ENCODE data around the gene ARHGEF28.

ARHGEF28 gene

DNA sequence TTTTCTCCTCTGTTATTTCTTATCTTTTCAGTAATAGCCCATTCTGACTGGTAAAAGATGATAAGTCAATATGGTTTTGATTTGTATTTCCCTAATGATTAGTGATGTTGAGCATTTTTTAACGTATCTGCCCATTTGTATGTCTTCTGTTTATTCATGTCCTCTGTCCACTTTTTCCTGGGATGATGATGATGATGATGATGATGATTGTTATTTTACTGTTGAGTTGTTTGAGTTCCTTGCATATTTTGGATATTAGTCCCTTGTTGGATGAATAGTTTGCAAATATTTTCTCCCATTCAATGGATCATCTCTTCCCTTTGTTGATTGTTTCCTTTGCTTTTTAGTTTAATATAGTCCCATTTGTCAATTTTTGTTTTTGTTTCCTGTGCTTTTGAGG is 33.4 kb upstream of the ARHGEF28 start:
- Histone ChIP-seq H3K4me3 (ENCODE audit: low read depth in 1 of 2, low read length in 2 of 2) (no peak overlapping the region), H3K36me3 (ENCODE audit: insufficient read depth, low read length) (no peaks in the 10 kb centered on the region), H3K27me3 (ENCODE audit: insufficient read depth, low read length, poor library complexity) (no peaks in the 10 kb centered on the region), H2AFZ (ENCODE audit: low read depth, low read length) (no peak overlapping the region), H3K9ac (ENCODE audit: low read depth, low read length) (no peak overlapping the region), H3K9me3 (ENCODE audit: insufficient read depth, low read length, severe bottlenecking) (no peaks in the 10 kb centered on the region), H3K27ac (ENCODE audit: low read length) (no peak overlapping the region), H4K20me1 (ENCODE audit: insufficient read depth, low read length) (no peaks in the 10 kb centered on the region), H3K4me2 (ENCODE audit: insufficient read depth, low read length) (no peak overlapping the region), H3K4me1 (ENCODE audit: insufficient read depth, low read length) (no peaks in the 10 kb centered on the region), H3K79me2 (ENCODE audit: insufficient read depth, low read length) (no peaks in the 10 kb centered on the region)
- ATAC-seq (ENCODE audit: insufficient read depth, low read depth) (no peak), DNase-seq (no peak)
- no peak for TF ChIP-seq EZH2 (IDR thresholded peaks at IDR 0.05; ENCODE audit: borderline replicate concordance, low read depth, low read length, severe bottlenecking)
- TF ChIP-seq, protein P1, sequence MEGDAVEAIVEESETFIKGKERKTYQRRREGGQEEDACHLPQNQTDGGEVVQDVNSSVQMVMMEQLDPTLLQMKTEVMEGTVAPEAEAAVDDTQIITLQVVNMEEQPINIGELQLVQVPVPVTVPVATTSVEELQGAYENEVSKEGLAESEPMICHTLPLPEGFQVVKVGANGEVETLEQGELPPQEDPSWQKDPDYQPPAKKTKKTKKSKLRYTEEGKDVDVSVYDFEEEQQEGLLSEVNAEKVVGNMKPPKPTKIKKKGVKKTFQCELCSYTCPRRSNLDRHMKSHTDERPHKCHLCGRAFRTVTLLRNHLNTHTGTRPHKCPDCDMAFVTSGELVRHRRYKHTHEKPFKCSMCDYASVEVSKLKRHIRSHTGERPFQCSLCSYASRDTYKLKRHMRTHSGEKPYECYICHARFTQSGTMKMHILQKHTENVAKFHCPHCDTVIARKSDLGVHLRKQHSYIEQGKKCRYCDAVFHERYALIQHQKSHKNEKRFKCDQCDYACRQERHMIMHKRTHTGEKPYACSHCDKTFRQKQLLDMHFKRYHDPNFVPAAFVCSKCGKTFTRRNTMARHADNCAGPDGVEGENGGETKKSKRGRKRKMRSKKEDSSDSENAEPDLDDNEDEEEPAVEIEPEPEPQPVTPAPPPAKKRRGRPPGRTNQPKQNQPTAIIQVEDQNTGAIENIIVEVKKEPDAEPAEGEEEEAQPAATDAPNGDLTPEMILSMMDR (IDR thresholded peaks at IDR 0.05; ENCODE audit: borderline replicate concordance, extremely low read depth, low read length, poor library complexity, severe bottlenecking), result no peak

DNA sequence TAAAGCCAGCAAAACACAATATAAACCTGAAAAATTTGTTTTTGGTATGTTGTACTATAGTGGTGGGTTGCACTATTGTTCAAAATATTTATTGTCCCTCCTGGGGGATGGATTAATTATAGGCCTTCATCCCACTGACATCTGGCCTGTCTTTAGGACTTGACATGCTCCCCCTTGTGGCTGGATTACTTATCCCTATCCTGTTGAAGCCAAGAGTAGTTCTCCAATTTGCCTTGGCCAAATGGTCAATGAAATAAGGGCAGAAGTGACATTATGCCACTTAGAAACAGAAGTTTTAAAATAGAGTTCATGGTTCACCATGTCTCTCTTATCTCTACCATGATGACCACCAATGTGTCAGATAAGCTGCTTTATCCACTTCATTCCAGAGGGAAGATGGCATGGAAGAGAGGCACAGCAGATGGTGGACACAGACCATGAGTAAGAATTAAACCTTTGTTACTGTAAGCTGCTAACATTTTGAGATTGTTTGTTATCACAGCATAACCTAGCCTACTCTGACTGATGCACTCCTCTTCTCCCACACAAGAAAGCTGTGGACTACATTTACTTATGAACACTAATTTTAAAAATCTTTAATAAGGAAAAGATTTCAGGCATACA is 29.2 kb upstream of the ARHGEF28 start:
- H2AFZ ChIP-seq (ENCODE audit: low read depth, low read length), result no peak overlapping the region
- no peaks in the 10 kb centered on the region for H3K27me3 ChIP-seq (ENCODE audit: insufficient read depth, low read length, poor library complexity)
- peak; percentile 50; the same call in 1 of the 3 replicates for ATAC-seq (ENCODE audit: insufficient read depth, low read depth)
- no peaks in the 10 kb centered on the region for H3K4me1 ChIP-seq (ENCODE audit: insufficient read depth, low read length)
- TF ChIP-seq EZH2 (IDR thresholded peaks at IDR 0.05; ENCODE audit: borderline replicate concordance, low read depth, low read length, severe bottlenecking), result no peak
- TF ChIP-seq, protein P1 (IDR thresholded peaks at IDR 0.05; ENCODE audit: borderline replicate concordance, extremely low read depth, low read length, poor library complexity, severe bottlenecking), result peak; percentile 65
- H3K36me3 ChIP-seq (ENCODE audit: insufficient read depth, low read length), result no peaks in the 10 kb centered on the region
- no peak overlapping the region for H3K9ac ChIP-seq (ENCODE audit: low read depth, low read length)
- no peak overlapping the region for H3K27ac ChIP-seq (ENCODE audit: low read length)
- H3K4me3 ChIP-seq (ENCODE audit: low read depth in 1 of 2, low read length in 2 of 2), result no peak overlapping the region
- H4K20me1 ChIP-seq (ENCODE audit: insufficient read depth, low read length), result no peaks in the 10 kb centered on the region
- H3K79me2 ChIP-seq (ENCODE audit: insufficient read depth, low read length), result no peaks in the 10 kb centered on the region
- no peak overlapping the region for H3K4me2 ChIP-seq (ENCODE audit: insufficient read depth, low read length)
- peak; percentile 9 for DNase-seq
- H3K9me3 ChIP-seq (ENCODE audit: insufficient read depth, low read length, severe bottlenecking), result peaks cover 4% of the 10 kb centered on the region

DNA sequence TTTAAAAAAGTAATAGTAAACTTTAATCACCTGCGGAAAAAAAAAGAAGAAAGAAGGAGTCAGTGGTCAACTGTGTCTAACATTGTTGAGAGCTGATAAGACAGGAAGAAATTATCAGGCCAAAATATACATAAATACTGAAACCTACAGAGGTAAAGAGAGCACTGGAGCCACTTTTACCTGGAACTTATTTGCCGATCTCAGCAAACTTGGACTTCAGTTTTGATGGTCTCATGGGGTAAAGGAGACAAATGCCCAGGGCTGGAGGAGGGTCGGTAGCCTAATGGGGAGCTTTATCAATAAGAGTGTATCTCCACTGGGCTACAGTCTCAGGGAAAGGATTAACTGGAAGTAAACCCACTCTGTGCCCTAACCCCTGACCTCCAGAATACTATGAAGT is 26.6 kb upstream of the ARHGEF28 start:
- no peak overlapping the region for H2AFZ ChIP-seq (ENCODE audit: low read depth, low read length)
- H3K27ac ChIP-seq (ENCODE audit: low read length), result no peak overlapping the region
- no peaks in the 10 kb centered on the region for H3K79me2 ChIP-seq (ENCODE audit: insufficient read depth, low read length)
- H3K4me3 ChIP-seq (ENCODE audit: low read depth in 1 of 2, low read length in 2 of 2), result no peak overlapping the region
- H4K20me1 ChIP-seq (ENCODE audit: insufficient read depth, low read length), result no peaks in the 10 kb centered on the region
- H3K4me2 ChIP-seq (ENCODE audit: insufficient read depth, low read length), result no peak overlapping the region
- H3K9ac ChIP-seq (ENCODE audit: low read depth, low read length), result no peak overlapping the region
- H3K9me3 ChIP-seq (ENCODE audit: insufficient read depth, low read length, severe bottlenecking), result peaks cover 4% of the 10 kb centered on the region
- no peak for DNase-seq
- no peak for TF ChIP-seq EZH2 (IDR thresholded peaks at IDR 0.05; ENCODE audit: borderline replicate concordance, low read depth, low read length, severe bottlenecking)
- TF ChIP-seq, protein P1 (IDR thresholded peaks at IDR 0.05; ENCODE audit: borderline replicate concordance, extremely low read depth, low read length, poor library complexity, severe bottlenecking), result no peak
- no peaks in the 10 kb centered on the region for H3K36me3 ChIP-seq (ENCODE audit: insufficient read depth, low read length)
- no peaks in the 10 kb centered on the region for H3K4me1 ChIP-seq (ENCODE audit: insufficient read depth, low read length)
- no peaks in the 10 kb centered on the region for H3K27me3 ChIP-seq (ENCODE audit: insufficient read depth, low read length, poor library complexity)
- ATAC-seq (ENCODE audit: insufficient read depth, low read depth), result no peak

Measured in DND-41 (cell line).